ENCODE data around the gene TMEM270.

DNA sequence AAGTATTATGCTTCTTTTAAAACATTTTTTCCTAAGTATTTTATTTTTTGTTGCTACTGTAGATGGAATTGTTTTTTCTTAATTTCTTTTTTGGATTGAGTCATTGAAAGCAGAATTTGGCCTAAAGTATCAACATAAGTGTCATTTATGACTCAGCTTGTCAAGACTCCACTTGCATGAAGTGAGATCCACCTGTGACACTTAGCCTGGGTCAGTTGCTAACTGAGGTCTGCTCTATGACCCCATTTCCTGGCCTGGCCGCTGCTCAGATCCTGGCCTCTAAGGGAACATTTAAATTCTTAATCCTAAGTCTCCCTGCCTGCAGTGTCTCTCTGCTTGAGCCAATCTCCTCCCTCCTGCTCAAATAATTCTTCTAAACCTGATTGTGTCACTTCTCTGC is 35.5 kb downstream of the TMEM270 start:
- TF ChIP-seq, protein P1, sequence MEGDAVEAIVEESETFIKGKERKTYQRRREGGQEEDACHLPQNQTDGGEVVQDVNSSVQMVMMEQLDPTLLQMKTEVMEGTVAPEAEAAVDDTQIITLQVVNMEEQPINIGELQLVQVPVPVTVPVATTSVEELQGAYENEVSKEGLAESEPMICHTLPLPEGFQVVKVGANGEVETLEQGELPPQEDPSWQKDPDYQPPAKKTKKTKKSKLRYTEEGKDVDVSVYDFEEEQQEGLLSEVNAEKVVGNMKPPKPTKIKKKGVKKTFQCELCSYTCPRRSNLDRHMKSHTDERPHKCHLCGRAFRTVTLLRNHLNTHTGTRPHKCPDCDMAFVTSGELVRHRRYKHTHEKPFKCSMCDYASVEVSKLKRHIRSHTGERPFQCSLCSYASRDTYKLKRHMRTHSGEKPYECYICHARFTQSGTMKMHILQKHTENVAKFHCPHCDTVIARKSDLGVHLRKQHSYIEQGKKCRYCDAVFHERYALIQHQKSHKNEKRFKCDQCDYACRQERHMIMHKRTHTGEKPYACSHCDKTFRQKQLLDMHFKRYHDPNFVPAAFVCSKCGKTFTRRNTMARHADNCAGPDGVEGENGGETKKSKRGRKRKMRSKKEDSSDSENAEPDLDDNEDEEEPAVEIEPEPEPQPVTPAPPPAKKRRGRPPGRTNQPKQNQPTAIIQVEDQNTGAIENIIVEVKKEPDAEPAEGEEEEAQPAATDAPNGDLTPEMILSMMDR (IDR thresholded peaks at IDR 0.05; ENCODE audit: control extremely low read depth in 1 of 3, insufficient read depth in 1 of 3, low read depth in 1 of 3, low read length in 3 of 3) = no peak
- TF ChIP-seq POLR2A (IDR thresholded peaks at IDR 0.05; ENCODE audit: control extremely low read depth in 1 of 2, low read depth in 2 of 2, low read length in 2 of 2) (no peak), TCF12 (IDR thresholded peaks at IDR 0.05; ENCODE audit: low read depth, low read length) (no peak), CHD2 (IDR thresholded peaks at IDR 0.05; ENCODE audit: low read length) (no peak), MAX (IDR thresholded peaks at IDR 0.05) (no peak), SIN3A (conservative IDR thresholded peaks at IDR 0.05 in 1 of 2, IDR thresholded peaks at IDR 0.05 in 1 of 2; ENCODE audit: low read depth in 1 of 2, low read length in 2 of 2) (no peak), EP300 (IDR thresholded peaks at IDR 0.05; ENCODE audit: borderline replicate concordance in 1 of 2, low read depth in 2 of 2, low read length in 2 of 2) (no peak), RXRA (IDR thresholded peaks at IDR 0.05; ENCODE audit: insufficient read depth, low read depth, low read length) (no peak), KDM5A (IDR thresholded peaks at IDR 0.05; ENCODE audit: low read length) (no peak), EGR1 (IDR thresholded peaks at IDR 0.05; ENCODE audit: borderline replicate concordance, low read depth, low read length) (no peak), POLR2AphosphoS5 (IDR thresholded peaks at IDR 0.05; ENCODE audit: low read depth, low read length) (no peak), RNF2 (IDR thresholded peaks at IDR 0.05; ENCODE audit: borderline replicate concordance, low read depth, low read length, missing control alignments, poor library complexity, severe bottlenecking) (no peak)
